Measurements from ENCODE around the gene SLC6A6. TPM values are rescaled to one million over a fixed set of nuclear protein-coding genes. Genes with fewer than 3 reads are reported as not detected.

The SLC6A6 gene
- total and polyA plus RNA-seq, 10 of the 15 experiments (the other 5 are each of a cell fraction or from before 2014, with no cell fraction given) = 5.6 to 47.0 (median 20.2) TPM

DNA sequence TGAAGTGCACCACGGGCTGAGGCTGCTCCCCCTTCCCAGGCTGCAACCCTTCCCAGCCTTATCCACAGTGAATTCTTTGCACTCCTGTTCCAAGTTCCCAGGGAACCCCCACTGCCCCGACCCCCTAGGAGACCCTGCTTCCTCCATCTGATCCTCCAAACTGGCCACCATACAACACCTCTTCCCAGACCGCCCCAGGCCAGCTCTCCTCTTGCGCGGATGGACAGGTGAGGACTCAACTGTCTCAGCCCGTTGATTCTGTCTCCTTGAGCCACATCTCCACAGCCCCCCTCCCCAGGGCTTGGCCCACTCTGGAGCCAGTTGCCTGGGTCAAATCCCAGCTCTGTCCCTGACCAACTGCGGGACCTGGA, 116.0 kb downstream of the SLC6A6 start:
- no TSS peak for BruUV-seq (replicated peaks)
- Histone ChIP-seq H3K4me3 (no peak overlapping the region), H2AFZ (ENCODE audit: control insufficient read depth, low read depth, low read length) (no peak overlapping the region), H3K27me3 (replicated peaks in 1 of 2; ENCODE audit: control insufficient read depth in 2 of 2, insufficient read depth in 2 of 2, low read length in 1 of 2) (peaks cover 0 to 2% of the 10 kb centered on the region in 2 experiments; a peak in 2 of 4 replicates), H3K79me2 (ENCODE audit: control insufficient read depth, insufficient read depth, low read length) (no peaks in the 10 kb centered on the region), H3K4me1 (ENCODE audit: control insufficient read depth, insufficient read depth, low read length) (no peaks in the 10 kb centered on the region), H4K20me1 (ENCODE audit: control insufficient read depth, insufficient read depth) (no peaks in the 10 kb centered on the region), H3K9ac (ENCODE audit: control insufficient read depth, insufficient read depth, low read length) (no peak overlapping the region), H3K9me3 (replicated peaks; ENCODE audit: control insufficient read depth, insufficient read depth, low read length) (no peaks in the 10 kb centered on the region), H3K27ac (ENCODE audit: control insufficient read depth, insufficient read depth) (no peak overlapping the region), H3K36me3 (ENCODE audit: control insufficient read depth in 2 of 2, insufficient read depth in 2 of 2, low read length in 1 of 2) (no peaks in the 10 kb centered on the region), H3K4me2 (ENCODE audit: control insufficient read depth, insufficient read depth) (no peak overlapping the region)
- ChIA-PET CTCF (interaction anchor here (1.1 to 1.3 kb wide), 2 partner anchors 262 to 315 kb away, joined by 4 read pairs; no protein-coding TSS in a partner anchor), RAD21 (ENCODE audit: unreplicated experiment) (no interaction called here), SMC1A (ENCODE audit: uncharacterized antibody, unreplicated experiment) (no interaction called here), POLR2A (no interaction called here)
- ATAC-seq = no peak
- 31% methylated on average over 7 of the region's 7 CpGs for WGBS (ENCODE audit: insufficient coverage, insufficient replicate concordance, low lambda C conversion rate, missing lambda C conversion rate)
- FAIRE-seq = no peak
- intact Hi-C loops (cut with micrococcal nuclease; ENCODE audit: unreplicated experiment) (no loop called here), in situ Hi-C loops (cut with MboI) (no loop called here)
- TF ChIP-seq FOXM1 (IDR thresholded peaks at IDR 0.05; ENCODE audit: low read depth, low read length) = no peak
- TF ChIP-seq EED (IDR thresholded peaks at IDR 0.05; ENCODE audit: low read depth) = no peak
- no peak for DNase-seq (ENCODE audit: low read depth, low spot score)

DNA sequence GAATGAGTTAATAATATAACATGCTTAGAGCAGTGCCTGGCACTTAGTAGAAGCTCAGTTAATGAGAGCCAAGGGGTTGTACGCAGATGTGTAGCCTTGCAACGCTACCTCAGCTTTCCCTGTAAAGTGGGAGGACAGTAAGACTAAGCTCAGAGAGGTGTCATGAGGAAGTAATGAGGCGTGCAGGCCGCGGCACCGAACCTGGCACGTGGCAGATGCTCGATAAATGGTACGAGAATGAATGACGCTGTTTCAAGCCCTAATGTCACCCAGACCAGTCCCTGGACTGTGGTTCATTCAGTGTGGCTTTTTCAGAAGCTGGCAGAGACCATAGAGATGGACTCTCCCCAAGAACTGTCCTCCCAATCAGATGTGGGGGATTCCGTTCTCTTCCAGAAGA, 116.5 kb downstream of the SLC6A6 start:
- POLR2A ChIA-PET = no interaction called here
- H3K9me3 ChIP-seq (replicated peaks; ENCODE audit: control insufficient read depth, insufficient read depth, low read length) = no peaks in the 10 kb centered on the region
- ATAC-seq (no peak), DNase-seq (ENCODE audit: low read depth, low spot score) (no peak), FAIRE-seq (no peak)
- H3K4me3 ChIP-seq = no peak overlapping the region
- no peaks in the 10 kb centered on the region for H3K79me2 ChIP-seq (ENCODE audit: control insufficient read depth, insufficient read depth, low read length)
- intact Hi-C loops (cut with micrococcal nuclease; ENCODE audit: unreplicated experiment) = no loop called here
- in situ Hi-C loops (cut with MboI) = no loop called here
- H3K27me3 ChIP-seq (replicated peaks in 1 of 2; ENCODE audit: control insufficient read depth in 2 of 2, insufficient read depth in 2 of 2, low read length in 1 of 2) = peaks cover 0 to 2% of the 10 kb centered on the region in 2 experiments; a peak in 2 of 4 replicates
- no peaks in the 10 kb centered on the region for H3K36me3 ChIP-seq (ENCODE audit: control insufficient read depth in 2 of 2, insufficient read depth in 2 of 2, low read length in 1 of 2)
- no peak overlapping the region for H3K9ac ChIP-seq (ENCODE audit: control insufficient read depth, insufficient read depth, low read length)
- no peak overlapping the region for H2AFZ ChIP-seq (ENCODE audit: control insufficient read depth, low read depth, low read length)
- no TSS peak for BruUV-seq (replicated peaks)
- H3K27ac ChIP-seq (ENCODE audit: control insufficient read depth, insufficient read depth) = no peak overlapping the region
- CTCF ChIA-PET = interaction anchor here (1.0 to 1.3 kb wide), 3 partner anchors 10 to 315 kb away, joined by 3 to 4 read pairs (median 4); no protein-coding TSS in a partner anchor
- TF ChIP-seq, protein P1, sequence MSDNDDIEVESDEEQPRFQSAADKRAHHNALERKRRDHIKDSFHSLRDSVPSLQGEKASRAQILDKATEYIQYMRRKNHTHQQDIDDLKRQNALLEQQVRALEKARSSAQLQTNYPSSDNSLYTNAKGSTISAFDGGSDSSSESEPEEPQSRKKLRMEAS (IDR thresholded peaks at IDR 0.05; ENCODE audit: low read depth, low read length) = no peak
- TF ChIP-seq HDAC2 (IDR thresholded peaks at IDR 0.05) (no peak), EGR1 (IDR thresholded peaks at IDR 0.05; ENCODE audit: borderline replicate concordance in 1 of 2, low read depth in 2 of 2, low read length in 2 of 2) (no peak), RB1 (IDR thresholded peaks at IDR 0.05; ENCODE audit: borderline replicate concordance) (no peak), SP1 (IDR thresholded peaks at IDR 0.05; ENCODE audit: low read depth, low read length) (no peak)
- TF ChIP-seq, protein P2, sequence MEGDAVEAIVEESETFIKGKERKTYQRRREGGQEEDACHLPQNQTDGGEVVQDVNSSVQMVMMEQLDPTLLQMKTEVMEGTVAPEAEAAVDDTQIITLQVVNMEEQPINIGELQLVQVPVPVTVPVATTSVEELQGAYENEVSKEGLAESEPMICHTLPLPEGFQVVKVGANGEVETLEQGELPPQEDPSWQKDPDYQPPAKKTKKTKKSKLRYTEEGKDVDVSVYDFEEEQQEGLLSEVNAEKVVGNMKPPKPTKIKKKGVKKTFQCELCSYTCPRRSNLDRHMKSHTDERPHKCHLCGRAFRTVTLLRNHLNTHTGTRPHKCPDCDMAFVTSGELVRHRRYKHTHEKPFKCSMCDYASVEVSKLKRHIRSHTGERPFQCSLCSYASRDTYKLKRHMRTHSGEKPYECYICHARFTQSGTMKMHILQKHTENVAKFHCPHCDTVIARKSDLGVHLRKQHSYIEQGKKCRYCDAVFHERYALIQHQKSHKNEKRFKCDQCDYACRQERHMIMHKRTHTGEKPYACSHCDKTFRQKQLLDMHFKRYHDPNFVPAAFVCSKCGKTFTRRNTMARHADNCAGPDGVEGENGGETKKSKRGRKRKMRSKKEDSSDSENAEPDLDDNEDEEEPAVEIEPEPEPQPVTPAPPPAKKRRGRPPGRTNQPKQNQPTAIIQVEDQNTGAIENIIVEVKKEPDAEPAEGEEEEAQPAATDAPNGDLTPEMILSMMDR (IDR thresholded peaks at IDR 0.05 in 2 of 3, conservative IDR thresholded peaks at IDR 0.05 in 1 of 3; ENCODE audit: control insufficient read depth in 2 of 3, extremely low read depth in 1 of 3, insufficient read depth in 1 of 3, low read depth in 3 of 3, low read length in 3 of 3) = no peak
- SMC1A ChIA-PET (ENCODE audit: uncharacterized antibody, unreplicated experiment) = no interaction called here
- WGBS (ENCODE audit: insufficient coverage, insufficient replicate concordance, low lambda C conversion rate, missing lambda C conversion rate) = 35% methylated on average over 11 of the region's 11 CpGs
- no peaks in the 10 kb centered on the region for H3K4me1 ChIP-seq (ENCODE audit: control insufficient read depth, insufficient read depth, low read length)
- RAD21 ChIA-PET (ENCODE audit: unreplicated experiment) = no interaction called here
- H4K20me1 ChIP-seq (ENCODE audit: control insufficient read depth, insufficient read depth) = no peaks in the 10 kb centered on the region
- no peak overlapping the region for H3K4me2 ChIP-seq (ENCODE audit: control insufficient read depth, insufficient read depth)

All from GM12878 (cell line).